ENCODE data around the gene ANXA2.
"Not testable (repeated sequence)": the region's sequence is repeated elsewhere in the genome, so short reads cannot be mapped to it uniquely, and the experiment has no call there.

ANXA2 gene

GRCh38 chr15:60343221-60343970 lies 54.4 kb downstream of the ANXA2 start:
- DNase-seq (ENCODE audit: low spot score) = no peak

DNA sequence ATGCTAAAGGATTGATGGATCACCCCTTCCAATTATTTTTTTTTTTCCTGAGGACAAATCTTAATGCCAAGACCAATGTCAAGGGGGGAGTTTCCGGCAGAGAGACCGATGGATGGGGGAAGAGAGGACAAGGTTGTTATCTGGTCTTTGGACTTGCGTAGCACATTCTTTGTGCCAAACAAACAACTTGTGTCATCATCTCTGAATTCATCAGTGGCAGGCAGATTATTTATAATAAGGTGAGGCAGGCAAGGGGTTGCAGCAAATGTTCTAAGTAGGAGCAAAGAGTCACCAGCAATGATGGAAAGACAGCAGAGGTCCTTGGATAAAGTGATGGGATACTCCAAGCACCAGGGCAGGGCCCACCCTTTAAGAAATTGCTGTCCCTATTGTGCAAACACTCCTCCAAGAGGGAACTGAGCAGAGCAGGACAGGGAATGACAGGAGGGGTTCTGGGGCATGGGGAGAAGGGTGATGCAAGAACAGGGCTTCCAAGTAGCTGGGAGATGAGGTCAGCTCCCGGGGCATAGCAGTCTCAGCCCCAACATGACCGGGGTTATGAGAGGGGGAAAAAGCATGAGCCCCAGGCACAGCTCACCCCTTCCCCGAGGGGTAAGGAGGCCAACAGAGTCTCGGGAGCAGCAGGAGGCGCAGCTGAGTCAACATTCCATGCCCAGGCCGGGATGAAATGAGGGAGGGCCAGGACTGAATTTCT lies 57.4 kb downstream of the ANXA2 start:
- DNase-seq (ENCODE audit: low spot score) = no peak

DNA sequence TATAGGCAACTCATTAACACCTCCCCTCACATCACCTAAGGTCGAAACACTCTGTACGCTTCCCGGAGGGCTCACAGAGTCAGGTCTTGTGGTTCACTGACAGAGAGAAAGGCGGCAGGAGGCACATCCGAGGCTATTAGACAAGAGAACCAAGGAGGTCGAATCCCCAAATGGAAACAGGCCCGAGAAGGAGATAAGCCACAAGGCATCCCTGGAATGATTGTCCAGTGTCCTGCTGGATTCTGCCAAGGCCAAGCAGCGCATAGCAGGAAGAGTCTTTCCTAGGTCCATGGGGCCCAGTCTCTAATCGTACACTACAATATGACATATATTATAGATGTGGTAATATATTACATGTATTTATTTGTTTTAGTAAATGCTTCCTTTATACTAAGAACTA lies 58.5 kb downstream of the ANXA2 start:
- DNase-seq (ENCODE audit: low spot score) = no peak

DNA sequence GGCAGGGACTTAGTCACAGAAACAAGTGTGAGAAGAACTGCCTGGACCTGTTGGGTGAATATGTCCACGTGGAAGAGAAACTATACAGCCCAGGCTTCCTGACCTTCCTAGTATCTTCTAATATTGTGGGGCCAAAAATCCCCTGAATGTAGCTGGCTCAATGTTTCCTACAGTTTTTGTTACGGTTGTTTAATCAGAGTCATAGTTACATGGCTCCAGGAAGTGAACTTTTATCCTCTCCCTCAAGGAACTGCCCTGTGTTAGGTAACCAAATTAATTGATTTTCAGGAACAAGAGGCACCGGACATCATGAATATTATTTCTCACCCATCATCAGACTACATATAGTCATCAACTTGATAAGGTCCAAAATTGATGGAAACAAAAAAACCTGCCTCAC lies 59.0 kb downstream of the ANXA2 start:
- DNase-seq (ENCODE audit: low spot score) = no peak

DNA sequence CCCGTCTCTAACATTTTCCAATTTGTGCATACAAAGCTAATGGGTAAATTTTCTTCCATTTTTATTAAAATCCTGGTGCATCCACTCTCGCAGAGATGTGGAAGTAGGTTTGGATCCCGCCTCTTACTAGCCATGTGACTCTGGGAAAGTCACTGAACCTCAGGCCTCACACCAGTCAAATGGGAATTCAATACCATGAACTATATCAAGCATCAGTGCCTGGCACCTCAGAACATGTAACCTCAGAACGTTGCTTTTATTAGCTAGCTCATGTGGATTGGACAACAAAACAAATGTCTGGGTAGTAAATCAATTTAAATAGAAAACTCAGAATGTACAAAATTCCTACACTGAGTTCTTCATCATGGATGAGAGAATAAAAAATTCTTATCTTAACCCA lies 60.7 kb downstream of the ANXA2 start:
- DNase-seq (ENCODE audit: low spot score) = no peak

GRCh38 chr15:60335296-60335695 lies 62.5 kb downstream of the ANXA2 start:
- not testable (repeated sequence) for DNase-seq (ENCODE audit: low spot score)

- peak; percentile 24 for DNase-seq (ENCODE audit: low spot score)
Measured at GRCh38 chr15:60328852-60329443, 68.8 kb downstream of the ANXA2 start.

DNA sequence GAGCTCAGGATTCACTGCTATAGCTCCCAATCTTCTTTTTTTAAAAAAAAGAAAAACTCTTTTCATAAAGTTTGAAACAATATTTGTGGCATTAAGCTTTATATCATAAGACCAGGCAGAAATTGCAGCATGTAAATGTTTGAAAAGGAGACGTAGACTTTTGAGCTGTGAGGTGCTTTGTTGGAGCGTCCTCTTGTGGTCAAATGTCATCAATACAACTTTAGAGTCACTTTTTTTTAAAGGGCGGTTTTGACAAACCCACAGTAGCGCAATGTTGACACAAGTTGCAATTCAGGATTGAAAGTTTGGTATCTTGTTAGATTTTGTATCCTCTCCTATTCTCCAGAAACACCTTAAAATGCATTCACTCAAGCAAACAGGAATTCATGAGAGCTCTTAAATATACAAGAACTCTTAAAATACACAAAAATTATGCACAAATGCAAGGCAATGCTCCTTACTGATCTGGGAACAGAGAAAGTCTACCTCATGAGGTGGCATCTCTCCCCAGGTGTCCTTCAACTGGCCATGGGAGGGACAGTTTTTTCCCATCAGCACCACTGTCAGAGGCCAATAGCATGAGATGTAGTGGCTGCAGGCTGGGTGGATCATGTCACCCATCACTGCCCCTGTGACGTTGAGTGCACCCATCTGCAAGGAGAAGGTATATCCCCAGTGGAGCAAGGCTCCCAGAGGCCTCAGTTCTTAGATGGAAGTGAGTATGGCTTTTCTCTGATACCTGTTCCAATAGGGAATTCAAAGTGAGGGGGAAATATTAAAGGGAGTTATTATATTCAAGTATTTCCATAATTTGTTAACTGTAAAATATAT lies 70.7 kb downstream of the ANXA2 start:
- DNase-seq (ENCODE audit: low spot score) = peak; percentile 56

DNA sequence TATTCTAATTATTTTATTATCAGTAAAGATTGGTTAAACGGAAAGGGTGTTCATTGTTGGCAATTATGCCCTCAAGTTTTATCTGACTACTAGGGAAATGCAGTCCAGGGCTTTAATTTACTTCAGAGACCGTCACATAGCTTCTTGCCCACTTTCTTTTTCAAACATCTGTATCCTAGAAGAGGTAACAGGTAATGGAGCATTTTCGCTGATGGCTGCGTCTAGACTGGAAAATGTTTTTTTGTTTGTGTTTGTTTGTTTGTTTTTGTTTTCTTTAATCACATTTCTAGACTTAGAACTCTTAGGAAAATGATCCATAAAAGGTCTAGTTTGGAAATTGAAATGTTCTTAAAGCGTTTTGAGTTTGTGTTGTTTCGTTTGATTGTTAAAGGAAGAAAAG lies 71.4 kb downstream of the ANXA2 start:
- no peak for DNase-seq (ENCODE audit: low spot score)

DNA sequence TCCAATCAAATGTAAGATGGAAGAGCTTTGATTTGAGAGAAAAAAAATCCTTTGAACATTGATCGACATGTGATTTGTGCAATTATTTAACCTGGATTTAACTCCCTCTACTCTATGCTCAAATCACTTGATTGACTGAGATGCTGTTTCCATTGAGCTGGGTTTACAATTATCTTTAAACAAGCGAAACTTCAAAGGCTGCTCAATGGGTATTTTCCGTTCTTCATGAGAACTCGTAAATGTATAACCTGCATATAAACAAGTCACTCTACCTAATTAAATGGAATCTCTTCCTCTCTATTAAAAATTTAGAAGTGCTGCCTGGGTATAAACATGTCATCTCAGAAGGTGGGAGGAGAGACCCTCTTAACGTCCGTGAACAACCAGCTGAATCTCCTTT lies 71.9 kb downstream of the ANXA2 start:
- no peak for DNase-seq (ENCODE audit: low spot score)

DNA sequence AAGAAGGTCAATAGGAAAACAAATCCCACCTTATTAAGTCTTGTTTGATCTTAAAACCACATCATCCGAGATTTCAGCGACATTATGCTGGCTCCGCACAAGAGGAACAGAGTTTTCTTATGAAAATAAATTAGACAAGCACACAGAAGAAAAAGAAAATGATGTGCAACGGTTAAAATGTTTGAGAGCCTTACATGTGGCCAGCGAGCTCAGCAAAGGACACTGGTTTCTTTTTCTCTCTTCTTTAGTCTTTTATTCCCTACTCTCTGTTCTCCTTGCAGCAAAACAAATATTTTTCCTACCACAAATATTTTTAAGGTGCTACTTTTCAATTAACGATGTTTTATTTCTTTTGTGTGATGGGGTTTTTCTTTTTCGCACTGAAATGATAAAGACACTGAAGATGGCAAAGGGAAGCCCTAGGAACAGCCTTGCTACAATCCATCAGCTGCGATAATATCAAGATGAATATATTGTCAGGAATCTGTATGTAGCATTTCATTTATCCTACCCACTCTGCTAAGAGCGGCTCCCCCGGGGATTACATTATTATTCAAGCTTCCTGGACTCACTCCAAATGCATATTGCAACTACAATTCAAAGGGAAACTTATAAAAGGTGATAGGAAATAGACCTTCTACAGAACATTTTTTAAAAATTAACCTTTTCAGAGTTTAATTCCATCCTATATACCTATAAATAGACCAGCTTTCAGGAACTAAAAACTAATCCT lies 72.9 kb downstream of the ANXA2 start:
- DNase-seq (ENCODE audit: low spot score) = no peak

DNA sequence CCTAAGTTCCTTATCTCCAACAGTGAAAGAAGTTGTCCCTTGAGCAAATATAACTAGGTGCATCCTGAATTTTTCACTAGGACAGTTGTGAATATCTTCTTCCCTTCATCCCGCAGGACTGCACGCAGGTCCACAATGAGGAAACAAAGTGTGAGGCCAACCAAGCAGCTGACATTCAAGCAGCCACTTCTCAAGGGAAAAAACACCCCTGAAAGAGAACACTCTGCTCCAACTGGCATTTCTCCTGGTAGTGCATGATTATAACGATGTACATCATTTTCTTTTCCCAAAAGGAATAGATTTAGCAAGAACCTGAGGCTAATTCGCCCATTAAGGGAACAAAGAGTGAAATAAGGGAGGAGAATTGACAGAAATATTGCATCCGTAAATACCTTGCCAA lies 74.5 kb downstream of the ANXA2 start:
- no peak for DNase-seq (ENCODE audit: low spot score)

DNA sequence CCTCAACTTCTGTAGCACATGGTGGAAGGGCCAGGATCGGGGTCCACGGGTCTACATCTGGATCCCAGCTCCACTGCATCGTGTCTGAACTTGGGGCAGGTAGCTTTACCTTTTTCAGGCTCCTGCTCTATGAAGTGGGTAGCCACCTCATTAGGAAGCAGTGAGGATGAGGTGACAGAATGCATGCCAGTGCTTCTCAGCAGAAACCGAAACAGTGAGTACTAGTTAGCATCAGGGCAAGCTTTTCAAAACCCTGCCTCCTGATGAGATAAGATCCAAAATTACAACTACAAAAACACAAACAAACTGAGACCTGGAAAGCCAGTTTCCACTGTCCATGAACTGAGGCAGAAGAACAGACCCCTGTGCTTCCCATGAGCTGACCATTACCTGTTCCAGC lies 77.4 kb downstream of the ANXA2 start:
- DNase-seq (ENCODE audit: low spot score) = no peak

DNA sequence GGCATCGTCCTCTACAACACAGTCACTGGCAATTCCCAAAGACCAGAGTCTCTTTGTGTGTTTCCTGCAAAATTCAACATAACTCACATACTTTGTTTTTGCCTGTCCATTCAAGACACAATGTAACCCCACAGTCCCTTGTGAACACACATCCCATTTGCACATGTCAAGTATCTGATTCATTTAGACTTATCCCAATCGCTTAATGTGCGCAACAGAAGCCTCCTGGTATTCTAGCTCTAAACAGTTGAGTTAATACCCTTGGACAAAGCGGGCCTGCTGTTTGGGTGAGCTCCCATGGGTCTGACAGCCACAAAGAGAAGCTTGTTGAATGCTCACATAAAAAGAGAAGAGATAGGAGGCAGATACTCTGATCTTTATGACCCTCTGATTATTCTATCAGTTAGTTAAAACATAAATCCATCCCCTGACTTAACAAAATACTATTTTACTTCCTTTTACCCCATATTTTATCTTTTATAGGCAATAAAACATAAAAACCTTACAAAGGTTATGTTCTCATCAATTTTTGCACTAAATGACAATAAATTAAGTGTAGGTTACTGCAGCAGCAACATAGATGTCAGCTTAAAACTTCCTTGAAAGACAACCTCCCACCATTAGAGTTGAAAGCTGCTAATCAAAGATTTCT lies 79.4 kb downstream of the ANXA2 start:
- DNase-seq (ENCODE audit: low spot score) = no peak

- DNase-seq (ENCODE audit: low spot score) = no peak
Measured at GRCh38 chr15:60316961-60317360, 80.8 kb downstream of the ANXA2 start.

DNA sequence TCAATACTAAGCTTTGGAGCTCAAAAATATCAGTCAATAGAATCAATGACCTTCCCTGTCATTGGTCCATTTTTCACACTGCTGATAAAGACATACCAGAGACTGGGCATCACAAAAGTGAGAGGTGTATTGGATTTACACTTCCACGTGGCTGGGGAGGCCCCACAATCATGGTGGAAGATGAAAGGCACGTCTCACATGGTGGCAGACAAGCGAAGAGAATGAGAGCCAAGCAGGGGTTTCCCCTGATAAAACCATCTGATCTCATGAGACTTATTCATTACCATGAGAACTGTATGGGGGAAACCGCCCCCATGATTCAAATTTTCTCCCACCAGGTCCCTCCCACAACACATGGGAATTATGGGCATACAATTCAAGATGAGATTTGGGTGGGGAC lies 81.9 kb downstream of the ANXA2 start:
- DNase-seq (ENCODE audit: low spot score) = no peak

DNA sequence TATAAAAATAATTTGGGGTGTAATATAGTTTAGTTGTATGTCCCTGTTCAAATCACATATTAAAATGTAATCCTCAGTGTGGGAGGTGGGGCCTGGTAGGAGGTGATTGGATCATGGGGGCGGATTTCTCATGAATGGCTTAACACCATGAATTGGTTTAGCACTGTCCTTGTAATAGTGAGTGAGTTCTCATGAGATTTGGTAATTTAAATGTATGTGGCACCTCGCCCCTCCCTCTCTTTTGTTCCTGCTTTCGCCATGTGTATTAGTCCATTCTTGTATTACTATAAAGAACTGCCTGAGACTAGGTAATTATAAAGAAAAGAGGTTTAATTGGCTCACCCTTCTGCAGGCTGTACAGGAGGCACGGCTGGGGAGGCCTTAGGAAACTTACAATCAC lies 83.9 kb downstream of the ANXA2 start:
- DNase-seq (ENCODE audit: low spot score) = no peak

GRCh38 chr15:60307034-60307433 lies 90.8 kb downstream of the ANXA2 start:
- DNase-seq (ENCODE audit: low spot score) = no peak

- DNase-seq (ENCODE audit: low spot score) = peak; percentile 36
Measured at GRCh38 chr15:60301024-60301423, 96.8 kb downstream of the ANXA2 start.

DNA sequence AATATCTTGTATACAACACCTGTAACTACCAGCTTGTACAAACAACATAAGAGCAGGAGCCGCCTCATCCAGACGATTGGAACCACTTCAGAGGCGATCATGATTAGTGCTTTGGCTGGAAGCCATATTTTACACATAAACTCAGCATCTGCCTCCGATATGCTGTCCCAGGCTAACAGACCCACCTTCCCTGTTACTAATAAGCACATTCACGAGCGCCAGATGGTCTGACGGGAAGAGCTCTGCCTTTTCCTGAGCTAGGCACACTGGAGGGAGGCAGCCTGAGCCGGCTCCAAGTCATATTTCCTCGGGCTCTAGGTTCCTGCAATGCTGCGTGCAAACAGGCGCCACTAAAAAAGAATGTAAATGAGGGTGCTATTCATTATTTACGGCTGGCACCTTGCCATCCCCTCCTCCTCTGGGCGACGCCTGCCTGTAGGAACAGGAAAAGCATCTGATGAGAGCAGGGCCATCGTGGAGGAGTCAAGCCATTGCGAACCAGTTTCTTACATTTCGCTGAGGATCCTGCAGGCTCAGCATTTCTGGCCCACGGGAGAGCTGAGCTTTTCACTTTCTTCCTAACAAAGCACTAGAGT lies 98.2 kb downstream of the ANXA2 start:
- no peak for DNase-seq (ENCODE audit: low spot score)

Data from RKO (cell line).